ENCODE data around the gene KRTAP13-4.

GRCh38 chr21:30468900-30469714 is 39.1 kb downstream of the KRTAP13-4 start:
- no peak for TF ChIP-seq CTCF (IDR thresholded peaks at IDR 0.05)
- TF ChIP-seq POLR2A (IDR thresholded peaks at IDR 0.05) = no peak

Data from uterus (tissue), 2 donors.